Vagina (tissue), 2 donors: ENCODE data around the gene ANKRD16. TPM values are rescaled to one million over a fixed set of nuclear protein-coding genes. Genes with fewer than 3 reads are reported as not detected.
"Not testable (repeated sequence)": the region's sequence is repeated elsewhere in the genome, so short reads cannot be mapped to it uniquely, and the experiment has no call there.

Experiments
- DNase-seq, 2 donors: peaks; one replicate each; pipeline ENCODE4 v3.0.0-alpha.2; 2017; ENCODE audit errors: extremely low spot score in 2 of 2
- H3K27ac ChIP-seq: fragments of 200-600 bp; sonication (generic); one replicate; pipeline ENCODE4 v1.5.1; 2019
- H3K27me3 ChIP-seq: fragments of 200-600 bp; sonication (generic); one replicate; pipeline ENCODE4 v1.5.1; 2019
- H3K36me3 ChIP-seq, 2 donors: fragments of 200-600 bp; sonication (generic); one replicate each; pipeline ENCODE4 v1.5.1; 2017 to 2019
- H3K4me1 ChIP-seq: fragments of 200-600 bp; sonication (generic); one replicate; pipeline ENCODE4 v1.5.1; 2019
- H3K4me3 ChIP-seq, 2 donors: fragments of 200-600 bp; sonication (generic); 1 replicate in 1 of 2; 2 replicates in 1 of 2; pipeline ENCODE4 v1.5.1; 2016 to 2019
- H3K9me3 ChIP-seq: fragments of 200-600 bp; sonication (generic); one replicate; pipeline ENCODE4 v1.5.1; 2019
- CTCF ChIP-seq, 3 experiments: fragments of 450-650 bp in 2 of 3; fragments of 200-600 bp in 1 of 3; sonication (generic) in 1 of 3; IDR thresholded peaks; one replicate each; pipeline ENCODE4 v1.5.1; 2017 to 2019; ENCODE audit warnings: antibody characterized with exemption in 3 of 3, mild to moderate bottlenecking in 2 of 3, moderate library complexity in 2 of 3
- POLR2A ChIP-seq, 2 donors: fragments of 450-650 bp; IDR thresholded peaks; one replicate each; pipeline ENCODE4 v1.6.1; 2017; ENCODE audit warnings: antibody characterized with exemption in 2 of 2, mild to moderate bottlenecking in 2 of 2, moderate library complexity in 2 of 2
- POLR2AphosphoS5 ChIP-seq, 2 donors: sonication (generic); formaldehyde crosslinking; IDR thresholded peaks; one replicate each; pipeline ENCODE4 v1.9.0; 2017; ENCODE audit warnings: antibody characterized with exemption in 2 of 2, mild to moderate bottlenecking in 2 of 2, low read depth in 1 of 2; ENCODE audit not compliant: insufficient read depth in 1 of 2
- intact Hi-C: fragments of 100-400 bp; cut with DNase I; formaldehyde crosslinking; loops from one replicate; pipeline ENCODE4 v1.15.1; 2023
- total RNA-seq: library from RNA; depleted of rRNA; stranded (reverse); fragments of >200 nt; gene quantifications from one replicate; pipeline ENCODE4 v1.2.3, GENCODE V29; 2016

ANKRD16 gene
- total RNA-seq, 1 donor from 2014 or later = 17.7 TPM

DNA sequence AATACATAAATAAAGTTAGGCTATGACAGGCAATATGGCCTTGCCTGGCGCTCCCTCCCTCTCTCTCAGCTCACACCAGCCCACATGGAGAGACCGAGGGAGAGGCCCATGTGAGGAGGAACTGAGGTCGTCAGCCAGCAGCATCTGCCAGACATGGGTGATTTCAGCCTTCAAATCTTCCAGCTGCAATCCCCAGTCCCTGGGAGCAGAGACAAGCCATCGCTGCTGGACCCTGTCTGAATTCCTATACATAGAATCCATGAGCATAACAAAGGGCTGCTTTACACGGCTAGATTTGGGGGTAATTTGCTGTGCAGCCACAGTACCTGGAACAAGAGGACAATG, 35.6 kb downstream of the ANKRD16 start:
- no peak for DNase-seq
- H3K36me3 ChIP-seq = no peaks in the 10 kb centered on the region
- TF ChIP-seq POLR2A (IDR thresholded peaks at IDR 0.05) (no peak), POLR2AphosphoS5 (IDR thresholded peaks at IDR 0.05; ENCODE audit: insufficient read depth in 1 of 2, low read depth in 1 of 2) (no peak), CTCF (IDR thresholded peaks at IDR 0.05) (no peak)
- H3K9me3 ChIP-seq = no peaks in the 10 kb centered on the region
- H3K27me3 ChIP-seq = no peaks in the 10 kb centered on the region
- intact Hi-C loops = no loop called here
- no peak overlapping the region for H3K4me3 ChIP-seq
- H3K4me1 ChIP-seq = no peaks in the 10 kb centered on the region
- H3K27ac ChIP-seq = no peak overlapping the region

DNA sequence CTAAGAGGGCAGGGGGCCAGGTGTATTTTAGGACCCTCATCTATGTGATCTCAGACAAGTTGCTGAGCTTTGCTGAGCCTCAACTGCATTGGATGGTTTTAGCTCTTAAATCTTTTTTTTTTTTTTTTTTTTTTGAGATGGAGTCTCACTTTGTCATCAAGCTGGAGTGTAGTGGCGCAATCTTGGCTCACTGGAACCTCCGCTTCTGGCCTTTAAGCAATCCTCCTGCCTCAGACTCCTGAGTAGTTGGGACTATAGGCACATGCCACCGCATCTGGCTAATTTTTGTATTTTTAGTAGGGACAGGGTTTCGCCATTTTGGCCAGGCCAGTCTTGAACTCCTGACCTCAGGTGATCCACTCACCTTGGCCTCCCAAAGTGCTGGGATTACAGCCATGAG, 43.0 kb downstream of the ANKRD16 start:
- H3K27me3 ChIP-seq, H3K9me3 ChIP-seq, intact Hi-C loops, H3K4me3 ChIP-seq, H3K36me3 ChIP-seq, DNase-seq: not testable (repeated sequence)
- peaks cover 25% of the 10 kb centered on the region for H3K4me1 ChIP-seq
- peak overlapping the region; percentile 40 for H3K27ac ChIP-seq

DNA sequence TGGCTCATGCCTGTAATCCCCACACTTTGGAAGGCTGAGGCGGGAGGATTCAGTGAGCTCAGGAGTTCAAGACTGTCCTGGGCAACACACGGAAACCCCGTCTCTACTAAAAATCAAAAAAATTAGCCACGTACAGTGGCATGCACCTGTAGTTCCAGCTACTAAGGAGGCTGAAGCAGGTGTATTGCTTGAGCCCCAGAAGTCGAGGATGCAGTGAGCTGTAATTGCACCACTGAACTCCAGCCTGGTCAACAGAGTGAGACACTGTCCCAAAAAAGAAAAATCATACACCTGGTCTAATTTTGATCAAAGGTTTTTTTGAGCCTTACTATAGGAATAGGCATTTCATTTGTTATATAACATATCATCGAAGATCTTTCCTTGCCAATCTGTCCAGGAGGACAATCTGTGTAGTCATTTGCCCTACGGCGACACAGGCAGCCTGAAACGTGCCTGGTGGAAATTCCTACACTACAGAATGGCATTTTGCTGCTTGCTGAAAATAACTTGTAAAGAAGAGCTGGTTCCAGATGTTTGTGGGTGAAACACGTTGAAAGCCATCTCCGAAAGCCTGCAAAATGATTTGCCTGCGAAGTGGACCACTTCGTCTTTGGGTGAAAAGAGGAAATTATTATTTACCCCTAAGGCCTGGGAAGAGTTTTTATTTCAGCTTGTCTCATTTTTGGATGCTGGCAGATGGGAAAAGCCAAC, 45.2 kb downstream of the ANKRD16 start:
- Histone ChIP-seq H3K27me3 (no peaks in the 10 kb centered on the region), H3K27ac (peak overlapping the region; percentile 40), H3K4me3 (no peak overlapping the region), H3K9me3 (no peaks in the 10 kb centered on the region), H3K4me1 (peaks cover 29% of the 10 kb centered on the region), H3K36me3 (no peaks in the 10 kb centered on the region)
- TF ChIP-seq POLR2AphosphoS5 (IDR thresholded peaks at IDR 0.05; ENCODE audit: insufficient read depth in 1 of 2, low read depth in 1 of 2) = no peak
- no peak for TF ChIP-seq CTCF (IDR thresholded peaks at IDR 0.05)
- no peak for TF ChIP-seq POLR2A (IDR thresholded peaks at IDR 0.05)
- DNase-seq = no peak
- intact Hi-C loops = no loop called here

GRCh38 chr10:5843686-5844344, 45.9 kb downstream of the ANKRD16 start:
- DNase-seq = no peak
- intact Hi-C loops = no loop called here

DNA sequence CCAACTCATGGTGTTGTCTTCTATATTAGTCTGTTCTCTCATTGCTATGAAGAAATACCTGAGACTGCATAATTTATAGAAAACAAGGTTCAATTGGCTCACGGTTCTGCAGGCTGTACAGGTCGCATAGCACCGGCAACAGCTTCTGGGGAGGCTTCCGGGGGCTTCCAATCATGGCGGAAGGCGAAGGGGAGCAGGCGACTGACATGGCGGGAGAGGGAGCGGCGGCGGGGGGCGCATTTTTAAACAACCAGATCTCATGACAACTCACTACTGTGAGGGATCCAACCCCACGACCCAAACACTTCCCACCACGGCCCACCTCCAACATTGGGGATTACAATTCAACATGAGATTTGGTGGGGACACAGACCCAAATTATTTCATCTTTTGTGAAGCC, 47.7 kb downstream of the ANKRD16 start:
- H3K27me3 ChIP-seq = no peaks in the 10 kb centered on the region
- H3K27ac ChIP-seq = no peak overlapping the region
- intact Hi-C loops = no loop called here
- no peaks in the 10 kb centered on the region for H3K9me3 ChIP-seq
- no peak overlapping the region for H3K4me3 ChIP-seq
- TF ChIP-seq POLR2A (IDR thresholded peaks at IDR 0.05) (no peak), CTCF (IDR thresholded peaks at IDR 0.05) (no peak), POLR2AphosphoS5 (IDR thresholded peaks at IDR 0.05; ENCODE audit: insufficient read depth in 1 of 2, low read depth in 1 of 2) (no peak)
- H3K4me1 ChIP-seq = peaks cover 27% of the 10 kb centered on the region
- H3K36me3 ChIP-seq = no peaks in the 10 kb centered on the region
- no peak for DNase-seq

More at GRCh38 chr10:5843686-5844344, 45.9 kb downstream of the ANKRD16 start:
- Histone ChIP-seq H3K27ac (no peak overlapping the region), H3K4me3 (no peak overlapping the region), H3K36me3 (no peaks in the 10 kb centered on the region), H3K9me3 (no peaks in the 10 kb centered on the region), H3K27me3 (no peaks in the 10 kb centered on the region), H3K4me1 (peaks cover 29% of the 10 kb centered on the region)
- TF ChIP-seq POLR2A (IDR thresholded peaks at IDR 0.05) (no peak), POLR2AphosphoS5 (IDR thresholded peaks at IDR 0.05; ENCODE audit: insufficient read depth in 1 of 2, low read depth in 1 of 2) (no peak), CTCF (IDR thresholded peaks at IDR 0.05) (no peak)
